IMR-90 (cell line): ENCODE data around the gene AKT1S1. TPM values are rescaled to one million over a fixed set of nuclear protein-coding genes. Genes with fewer than 3 reads are reported as not detected.

ENCODE experiments used
- ATAC-seq: fragments of 200-7000 bp; cut with Tn5 transposase; 2 replicates; pipeline ENCODE4 v1.9.1; 2020; ENCODE audit warnings: low read depth, mild to moderate bottlenecking, moderate library complexity
- BruUV-seq: library from RNA; stranded (reverse); fragments of 400-500 nt; replicated peaks from 2 replicates; lab custom pipeline; 2021; lab: Mats Ljungman, UMichigan
- CTCF ChIA-PET: fragments of 300-600 bp; formaldehyde crosslinking; extraction: SDS; loops from one replicate; lab custom pipeline; 2021; ENCODE audit warnings: antibody characterized with exemption; lab: Yijun Ruan, JAX
- POLR2A ChIA-PET: fragments of 300-600 bp; sonication (Branson Sonifier 250); formaldehyde crosslinking; loops from one replicate; lab custom pipeline; 2022; ENCODE audit warnings: antibody characterized with exemption; ENCODE audit not compliant: unreplicated experiment; lab: Charles Lee
- DNase-seq: peaks from one replicate; pipeline ENCODE4 v3.0.0; 2013
- H2AFZ ChIP-seq: replicated peaks from 2 replicates; pipeline ENCODE3; 2013; ENCODE audit warnings: low read length, mild to moderate bottlenecking; ENCODE audit not compliant: poor library complexity
- H2AK5ac ChIP-seq: 2 replicates; pipeline ENCODE4 v1.6.1; 2013; ENCODE audit warnings: low read depth, low read length, inconsistent platforms
- H2AK9ac ChIP-seq: replicated peaks from 2 replicates; pipeline ENCODE3; 2013; ENCODE audit warnings: mild to moderate bottlenecking, low read depth, low read length, moderate library complexity; ENCODE audit not compliant: poor library complexity
- H2BK120ac ChIP-seq: 2 replicates; pipeline ENCODE4 v1.6.1; 2013; ENCODE audit warnings: low read depth, low read length, inconsistent platforms
- H2BK15ac ChIP-seq: 3 replicates; pipeline ENCODE4 v1.6.1; 2013; ENCODE audit warnings: low read depth, low read length, inconsistent platforms
- H2BK20ac ChIP-seq: 2 replicates; pipeline ENCODE4 v1.6.1; 2013; ENCODE audit warnings: low read depth, mild to moderate bottlenecking, inconsistent platforms, low read length, moderate library complexity
- H2BK5ac ChIP-seq: 2 replicates; pipeline ENCODE4 v1.6.1; 2013; ENCODE audit warnings: mild to moderate bottlenecking, low read depth, low read length, inconsistent platforms; ENCODE audit not compliant: poor library complexity, severe bottlenecking
- H3K14ac ChIP-seq: replicated peaks from 2 replicates; pipeline ENCODE4 v1.6.1; 2013; ENCODE audit warnings: low read depth, low read length, inconsistent platforms
- H3K18ac ChIP-seq: 2 replicates; pipeline ENCODE4 v1.6.1; 2013; ENCODE audit warnings: low read depth, low read length, control low read depth
- H3K23ac ChIP-seq: 2 replicates; pipeline ENCODE4 v1.6.1; 2013; ENCODE audit warnings: low read depth, low read length, inconsistent platforms
- H3K27ac ChIP-seq: 2 replicates; pipeline ENCODE4 v1.5.1; 2013; ENCODE audit warnings: mild to moderate bottlenecking, control low read depth, low read length; ENCODE audit not compliant: insufficient read depth
- H3K27me3 ChIP-seq: 2 replicates; pipeline ENCODE4 v1.6.1; 2013; ENCODE audit warnings: low read length; ENCODE audit not compliant: control insufficient read depth, insufficient read depth
- H3K36me3 ChIP-seq: 2 replicates; pipeline ENCODE4 v1.6.1; 2013; ENCODE audit warnings: low read length, mixed read lengths; ENCODE audit not compliant: control insufficient read depth, insufficient read depth
- H3K4ac ChIP-seq: 2 replicates; pipeline ENCODE4 v1.6.1; 2013; ENCODE audit warnings: low read depth, low read length, inconsistent platforms
- H3K4me1 ChIP-seq: 2 replicates; pipeline ENCODE4 v1.6.1; 2013; ENCODE audit warnings: low read length, mixed read lengths; ENCODE audit not compliant: control insufficient read depth, insufficient read depth
- H3K4me2 ChIP-seq: 2 replicates; pipeline ENCODE4 v1.6.1; 2013; ENCODE audit warnings: low read depth, mild to moderate bottlenecking, control low read depth, low read length, moderate library complexity
- H3K4me3 ChIP-seq: 2 replicates; pipeline ENCODE4 v1.5.1; 2013; ENCODE audit warnings: low read depth, mild to moderate bottlenecking, control low read depth, low read length, moderate library complexity; ENCODE audit not compliant: insufficient read depth
- H3K56ac ChIP-seq: 2 replicates; pipeline ENCODE4 v1.6.1; 2013; ENCODE audit warnings: low read length, inconsistent platforms; ENCODE audit not compliant: insufficient read depth; ENCODE audit errors: extremely low read depth
- H3K79me1 ChIP-seq, 2 experiments: 2 replicates each; pipeline ENCODE4 v1.6.1; 2013; ENCODE audit warnings: low read length in 2 of 2, inconsistent platforms in 1 of 2, low read depth in 1 of 2
- H3K9ac ChIP-seq: 2 replicates; pipeline ENCODE4 v1.6.1; 2013; ENCODE audit warnings: low read depth, low read length, control low read depth
- H3K9me1 ChIP-seq: 2 replicates; pipeline ENCODE4 v1.6.1; 2013; ENCODE audit warnings: low read length, inconsistent platforms; ENCODE audit not compliant: insufficient read depth
- H3K9me3 ChIP-seq: 2 replicates; pipeline ENCODE4 v1.6.1; 2013; ENCODE audit warnings: low read length; ENCODE audit not compliant: control insufficient read depth, insufficient read depth
- H4K20me1 ChIP-seq: 2 replicates; pipeline ENCODE4 v1.6.1; 2013; ENCODE audit warnings: low read length, inconsistent platforms; ENCODE audit not compliant: insufficient read depth
- H4K5ac ChIP-seq: 2 replicates; pipeline ENCODE4 v1.6.1; 2013; ENCODE audit warnings: mild to moderate bottlenecking, low read depth, low read length, control low read depth
- H4K8ac ChIP-seq, 2 experiments: 2 replicates each; pipeline ENCODE4 v1.6.1; 2013; ENCODE audit warnings: low read depth in 2 of 2, low read length in 2 of 2, control low read depth in 1 of 2, inconsistent platforms in 1 of 2
- H4K91ac ChIP-seq: 2 replicates; pipeline ENCODE4 v1.6.1; 2013; ENCODE audit warnings: low read depth, low read length, inconsistent platforms; ENCODE audit not compliant: insufficient read depth
- CTCF ChIP-seq: conservative IDR thresholded peaks from 2 replicates; pipeline ENCODE4 v1.5.1; 2012; ENCODE audit warnings: mild to moderate bottlenecking, low read depth, low read length, improper control_type of control experiment
- MAFK ChIP-seq: IDR thresholded peaks from 2 replicates; pipeline ENCODE4 v1.6.1; 2012; ENCODE audit warnings: low read depth, low read length, improper control_type of control experiment
- MXI1 ChIP-seq: IDR thresholded peaks from 2 replicates; pipeline ENCODE4 v1.6.1; 2012; ENCODE audit warnings: low read depth, mild to moderate bottlenecking, low read length, moderate library complexity, borderline replicate concordance
- NFE2L2 ChIP-seq: fragments of 150-350 bp; IDR thresholded peaks from 2 replicates; pipeline ENCODE4 v1.6.1; 2016; ENCODE audit warnings: low read depth, mild to moderate bottlenecking, low read length
- POLR2A ChIP-seq: IDR thresholded peaks from 2 replicates; pipeline ENCODE4 v1.6.1; 2012; ENCODE audit warnings: mild to moderate bottlenecking, low read depth, low read length
- WGBS, 2 experiments: methylation state at CpG; one replicate each; pipeline versions ENCODE4 v1.1.5 to v1.1.7; 2013; ENCODE audit warnings: missing lambda C conversion rate in 2 of 2; ENCODE audit not compliant: insufficient read length in 1 of 2; ENCODE audit errors: extremely low coverage in 2 of 2; 5-methylcytosine and 5-hydroxymethylcytosine counted together
- dilution Hi-C: fragments of 300-500 bp; cut with HindIII; formaldehyde crosslinking; loops from one replicate; pipeline ENCODE4 v1.14.3; 2018; ENCODE audit warnings: low sequenced_read_pairs; ENCODE audit not compliant: unreplicated experiment
- in situ Hi-C: fragments of 300-500 bp; cut with MboI; formaldehyde crosslinking; loops from 3 replicates; pipeline ENCODE4 v1.14.3; 2019; ENCODE audit warnings: low sequenced_read_pairs, inconsistent platforms, mixed read lengths
- intact Hi-C: fragments of 100-400 bp; cut with micrococcal nuclease; formaldehyde crosslinking; loops from 2 replicates; pipeline ENCODE4 v1.10.0; 2022
- polyA plus RNA-seq, 3 experiments: library from polyadenylated mRNA; depleted of rRNA; stranded (reverse); fragments of >200 nt; gene quantifications; 2 replicates each; pipeline ENCODE4 v1.2.3, GENCODE V29; 2012; ENCODE audit warnings: low replicate concordance in 1 of 3
- total RNA-seq: library from RNA; depleted of rRNA; stranded (reverse); fragments of >200 nt; gene quantifications from 2 replicates; pipeline ENCODE4 v1.2.3, GENCODE V29; 2012

The AKT1S1 gene
- total and polyA plus RNA-seq, 2 of the 4 experiments (the other 2 are of a cell fraction), result 3.6 to 54.4 TPM

DNA sequence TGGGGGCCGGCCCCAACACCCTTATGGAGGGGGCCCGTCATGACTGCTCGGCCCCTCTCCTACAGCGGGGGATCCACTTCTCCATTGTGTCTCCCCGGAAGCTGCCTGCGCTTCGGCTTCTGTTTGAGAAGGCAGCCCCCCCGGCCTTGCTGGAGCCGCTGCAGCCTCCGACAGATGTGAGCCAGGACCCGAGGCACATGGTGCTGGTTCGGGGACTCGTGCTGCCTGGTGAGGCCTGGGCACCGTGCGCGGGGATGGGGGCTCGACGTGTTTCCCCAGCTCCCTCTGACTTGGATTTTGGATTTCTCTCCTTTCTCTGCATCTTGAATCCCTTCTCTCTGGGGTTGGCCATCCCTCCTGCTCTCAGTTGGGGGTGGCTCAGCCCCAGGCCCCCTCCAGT is 47.4 kb downstream of the AKT1S1 start:
- peaks cover 60% of the 10 kb centered on the region for H3K36me3 ChIP-seq
- peaks cover 3 to 41% of the 10 kb centered on the region in 2 experiments for H3K79me1 ChIP-seq
- in situ Hi-C loops (no loop called here), dilution Hi-C loops (no loop called here), intact Hi-C loops (no loop called here)
- ChIA-PET POLR2A (no interaction called here), CTCF (no interaction called here)
- ATAC-seq (no peak), DNase-seq (no peak)
- no peaks in the 10 kb centered on the region for H3K4me1 ChIP-seq
- H3K9me1 ChIP-seq, result peaks cover 3% of the 10 kb centered on the region; the same call in 1 of the 2 replicates
- H4K20me1 ChIP-seq, result peaks cover 23% of the 10 kb centered on the region
- H2BK5ac ChIP-seq, result no peak overlapping the region
- TF ChIP-seq CTCF (no peak), MXI1 (no peak), POLR2A (no peak), MAFK (no peak), NFE2L2 (no peak)
- no peak overlapping the region for H2BK15ac ChIP-seq
- no peak overlapping the region for H2AFZ ChIP-seq
- no TSS peak for BruUV-seq
- no peaks in the 10 kb centered on the region for H3K9me3 ChIP-seq
- no peak overlapping the region for H3K14ac ChIP-seq
- no peak overlapping the region for H3K23ac ChIP-seq
- no peak overlapping the region for H3K18ac ChIP-seq
- H3K4ac ChIP-seq, result no peak overlapping the region
- H2BK20ac ChIP-seq, result no peak overlapping the region
- H3K27me3 ChIP-seq, result no peaks in the 10 kb centered on the region
- H2AK9ac ChIP-seq, result no peak overlapping the region
- H3K4me3 ChIP-seq, result no peak overlapping the region
- H3K4me2 ChIP-seq, result no peak overlapping the region
- no peak overlapping the region for H4K5ac ChIP-seq
- H2BK120ac ChIP-seq, result no peak overlapping the region
- H3K56ac ChIP-seq, result no peak overlapping the region
- no peak overlapping the region for H4K8ac ChIP-seq
- no peak overlapping the region for H3K9ac ChIP-seq
- no peak overlapping the region for H2AK5ac ChIP-seq
- H4K91ac ChIP-seq, result no peak overlapping the region
- 98% methylated on average over 8 of the region's 18 CpGs; no CpG with 5 or more reads in 1 of the 2 experiments for WGBS, 2 experiments
- no peak overlapping the region for H3K27ac ChIP-seq
